OCI-LY7 (cell line): ENCODE measurements around the gene NTN3. TPM values are rescaled to one million over a fixed set of nuclear protein-coding genes. Genes with fewer than 3 reads are reported as not detected.

Experiments used
- BruUV-seq: library from RNA; stranded (reverse); fragments of 400-500 nt; replicated peaks from 2 replicates; lab custom pipeline; 2021; lab: Mats Ljungman, UMichigan
- CTCF ChIA-PET: fragments of 300-600 bp; sonication (Branson Sonifier 250); formaldehyde crosslinking; loops from one replicate; lab custom pipeline; 2022; ENCODE audit warnings: antibody characterized with exemption; ENCODE audit not compliant: unreplicated experiment; lab: Charles Lee
- POLR2A ChIA-PET: fragments of 300-600 bp; sonication (Branson Sonifier 250); formaldehyde crosslinking; loops from one replicate; lab custom pipeline; 2022; ENCODE audit warnings: antibody characterized with exemption; lab: Charles Lee
- DNase-seq: peaks from one replicate; pipeline ENCODE4 v3.0.0-alpha.2; 2015; ENCODE audit warnings: low spot score
- H2AFZ ChIP-seq: fragments of 200-600 bp; sonication (generic), shearing (Covaris generic); 2 replicates; pipeline ENCODE4 v1.6.1; 2014; ENCODE audit warnings: mild to moderate bottlenecking, antibody characterized with exemption, low read length, moderate library complexity
- H3K27ac ChIP-seq: fragments of 200-600 bp; sonication (generic); 2 replicates; pipeline ENCODE4 v1.5.1; 2014; ENCODE audit warnings: mixed run types, low read depth, mild to moderate bottlenecking, moderate library complexity, low read length, inconsistent platforms; ENCODE audit not compliant: poor library complexity, severe bottlenecking
- H3K36me3 ChIP-seq: fragments of 200-600 bp; sonication (generic); 2 replicates; pipeline ENCODE4 v1.6.1; 2014; ENCODE audit warnings: mild to moderate bottlenecking, antibody characterized with exemption, low read length, moderate library complexity, mixed read lengths; ENCODE audit not compliant: insufficient read depth
- H3K4me1 ChIP-seq: fragments of 200-600 bp; sonication (generic); 2 replicates; pipeline ENCODE4 v1.5.1; 2014; ENCODE audit warnings: mild to moderate bottlenecking, low read length; ENCODE audit not compliant: insufficient read depth, poor library complexity, severe bottlenecking
- H3K4me2 ChIP-seq: fragments of 200-600 bp; sonication (generic); 2 replicates; pipeline ENCODE4 v1.6.1; 2014; ENCODE audit warnings: mild to moderate bottlenecking, low read length
- H3K4me3 ChIP-seq: fragments of 200-600 bp; sonication (generic); 2 replicates; pipeline ENCODE4 v1.5.1; 2014; ENCODE audit warnings: mild to moderate bottlenecking, low read depth, low read length; ENCODE audit not compliant: poor library complexity, severe bottlenecking
- H3K79me2 ChIP-seq: fragments of 200-600 bp; sonication (generic); 2 replicates; pipeline ENCODE4 v1.6.1; 2016; ENCODE audit warnings: low read depth, mild to moderate bottlenecking, low read length, moderate library complexity, mixed read lengths; ENCODE audit not compliant: insufficient read depth
- H3K9me2 ChIP-seq: fragments of 200-600 bp; sonication (generic); 2 replicates; pipeline ENCODE4 v1.6.1; 2016; ENCODE audit warnings: mild to moderate bottlenecking, low read length, mixed read lengths; ENCODE audit not compliant: insufficient read depth
- H3K9me3 ChIP-seq: fragments of 200-600 bp; sonication (generic); 2 replicates; pipeline ENCODE4 v1.6.1; 2014; ENCODE audit warnings: mild to moderate bottlenecking, mixed run types, low read length, mixed read lengths
- H4K20me1 ChIP-seq: fragments of 200-600 bp; sonication (generic); 2 replicates; pipeline ENCODE4 v1.6.1; 2014; ENCODE audit warnings: mild to moderate bottlenecking, antibody characterized with exemption, low read length, moderate library complexity, mixed read lengths; ENCODE audit not compliant: insufficient read depth
- CTCF ChIP-seq: fragments of 200-600 bp; sonication (generic); conservative IDR thresholded peaks from 2 replicates; pipeline ENCODE4 v1.5.1; 2014; ENCODE audit warnings: mild to moderate bottlenecking, antibody characterized with exemption, low read length, moderate library complexity, mixed read lengths
- EZH2phosphoT487 ChIP-seq: fragments of 200-600 bp; sonication (generic); IDR thresholded peaks from 2 replicates; pipeline ENCODE4 v1.6.1; 2018; ENCODE audit warnings: low read depth, borderline replicate concordance, mild to moderate bottlenecking, mixed run types, antibody characterized with exemption, low read length, moderate library complexity, mixed read lengths
- intact Hi-C: fragments of 100-400 bp; cut with micrococcal nuclease; formaldehyde crosslinking; loops from one replicate; pipeline ENCODE4 v1.10.0; 2022; ENCODE audit not compliant: unreplicated experiment
- total RNA-seq, 2 experiments: library from RNA; depleted of rRNA in 1 of 2; stranded (reverse); fragments of >200 nt in 1 of 2; shearing (Covaris generic) in 1 of 2; gene quantifications; 2 replicates each; pipeline ENCODE4 v1.2.3, GENCODE V29; 2014 to 2022

Gene NTN3
- total RNA-seq, 2 experiments from 2014 or later: 1.7 to 2.3 TPM

GRCh38 chr16:2517954-2518605, 47.0 kb downstream of the NTN3 start:
- POLR2A ChIA-PET: no interaction called here
- Histone ChIP-seq H3K4me3 (no peak overlapping the region), H3K4me1 (peaks cover 39% of the 10 kb centered on the region), H3K4me2 (no peak overlapping the region), H3K79me2 (peaks cover 51% of the 10 kb centered on the region), H2AFZ (no peak overlapping the region), H3K27ac (no peak overlapping the region), H3K9me2 (no peaks in the 10 kb centered on the region), H4K20me1 (peaks cover 9% of the 10 kb centered on the region), H3K36me3 (peaks cover 13% of the 10 kb centered on the region; the same call in 1 of the 2 replicates), H3K9me3 (no peaks in the 10 kb centered on the region)
- TF ChIP-seq EZH2phosphoT487 (no peak), CTCF (no peak)
- DNase-seq: no peak
- intact Hi-C loops: no loop called here
- CTCF ChIA-PET: no interaction called here
- no TSS peak for BruUV-seq

DNA sequence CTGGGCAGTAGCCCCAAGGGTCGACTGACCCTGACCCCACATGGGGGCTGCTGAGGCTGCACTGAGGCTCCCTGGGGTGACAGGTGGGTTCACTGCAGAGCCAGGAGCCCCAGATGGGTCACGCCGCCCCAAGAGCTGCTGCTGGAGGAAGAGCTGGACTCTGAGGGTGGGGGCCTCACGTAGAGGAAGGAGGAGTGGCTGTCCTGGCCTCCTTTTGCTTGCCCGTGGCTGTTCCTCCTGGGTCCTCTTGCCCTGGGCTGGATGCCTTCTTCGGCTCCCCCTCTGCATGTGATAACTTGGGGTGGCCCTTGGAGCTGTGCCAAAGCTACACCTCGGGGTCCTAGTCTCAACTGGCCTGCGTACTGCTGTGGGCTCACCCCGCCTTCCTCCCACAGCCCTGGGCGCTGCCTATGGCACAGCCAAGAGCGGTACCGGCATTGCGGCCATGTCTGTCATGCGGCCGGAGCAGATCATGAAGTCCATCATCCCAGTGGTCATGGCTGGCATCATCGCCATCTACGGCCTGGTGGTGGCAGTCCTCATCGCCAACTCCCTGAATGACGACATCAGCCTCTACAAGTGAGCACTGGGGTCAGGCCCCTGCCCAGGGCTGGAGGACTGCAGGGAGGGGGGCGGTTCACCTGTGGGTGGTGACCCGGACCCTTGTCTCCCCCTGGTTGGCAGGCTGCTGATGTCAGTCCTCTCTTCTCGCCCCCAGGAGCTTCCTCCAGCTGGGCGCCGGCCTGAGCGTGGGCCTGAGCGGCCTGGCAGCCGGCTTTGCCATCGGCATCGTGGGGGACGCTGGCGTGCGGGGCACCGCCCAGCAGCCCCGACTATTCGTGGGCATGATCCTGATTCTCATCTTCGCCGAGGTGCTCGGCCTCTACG, 48.0 kb downstream of the NTN3 start:
- peaks cover 36% of the 10 kb centered on the region for H3K4me1 ChIP-seq
- H3K79me2 ChIP-seq: peaks cover 48% of the 10 kb centered on the region
- H3K4me2 ChIP-seq: no peak overlapping the region
- no peak for DNase-seq
- H3K36me3 ChIP-seq: peaks cover 23% of the 10 kb centered on the region; the same call in 1 of the 2 replicates
- H4K20me1 ChIP-seq: peaks cover 9% of the 10 kb centered on the region
- no peak overlapping the region for H3K27ac ChIP-seq
- intact Hi-C loops: no loop called here
- H3K9me2 ChIP-seq: no peaks in the 10 kb centered on the region
- ChIA-PET CTCF (no interaction called here), POLR2A (interaction anchor here (0.6 kb wide), 1 partner anchor 19 kb away, joined by 3 read pairs; the partner anchor contains the start of gene PDPK1)
- BruUV-seq: no TSS peak
- no peak overlapping the region for H3K4me3 ChIP-seq
- no peak overlapping the region for H2AFZ ChIP-seq
- no peaks in the 10 kb centered on the region for H3K9me3 ChIP-seq
- TF ChIP-seq EZH2phosphoT487 (no peak), CTCF (no peak)
